Measurements from ENCODE around the gene PLOD3. TPM values are rescaled to one million over a fixed set of nuclear protein-coding genes. Genes with fewer than 3 reads are reported as not detected.

The PLOD3 gene
- total RNA-seq, 2 donors from 2014 or later: 23.9 to 56.0 TPM

GRCh38 chr7:101175664-101176063 lies 41.7 kb downstream of the PLOD3 start:
- 35 to 40% methylated on average over 3 of the region's 3 CpGs for WGBS, 2 donors
- ATAC-seq: no peak
- TF ChIP-seq, protein P1, sequence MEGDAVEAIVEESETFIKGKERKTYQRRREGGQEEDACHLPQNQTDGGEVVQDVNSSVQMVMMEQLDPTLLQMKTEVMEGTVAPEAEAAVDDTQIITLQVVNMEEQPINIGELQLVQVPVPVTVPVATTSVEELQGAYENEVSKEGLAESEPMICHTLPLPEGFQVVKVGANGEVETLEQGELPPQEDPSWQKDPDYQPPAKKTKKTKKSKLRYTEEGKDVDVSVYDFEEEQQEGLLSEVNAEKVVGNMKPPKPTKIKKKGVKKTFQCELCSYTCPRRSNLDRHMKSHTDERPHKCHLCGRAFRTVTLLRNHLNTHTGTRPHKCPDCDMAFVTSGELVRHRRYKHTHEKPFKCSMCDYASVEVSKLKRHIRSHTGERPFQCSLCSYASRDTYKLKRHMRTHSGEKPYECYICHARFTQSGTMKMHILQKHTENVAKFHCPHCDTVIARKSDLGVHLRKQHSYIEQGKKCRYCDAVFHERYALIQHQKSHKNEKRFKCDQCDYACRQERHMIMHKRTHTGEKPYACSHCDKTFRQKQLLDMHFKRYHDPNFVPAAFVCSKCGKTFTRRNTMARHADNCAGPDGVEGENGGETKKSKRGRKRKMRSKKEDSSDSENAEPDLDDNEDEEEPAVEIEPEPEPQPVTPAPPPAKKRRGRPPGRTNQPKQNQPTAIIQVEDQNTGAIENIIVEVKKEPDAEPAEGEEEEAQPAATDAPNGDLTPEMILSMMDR (IDR thresholded peaks at IDR 0.05): no peak
- TF ChIP-seq POLR2A (IDR thresholded peaks at IDR 0.05): no peak
- no peaks in the 10 kb centered on the region for H3K36me3 ChIP-seq (replicated peaks in 1 of 2; ENCODE audit: insufficient read depth in 1 of 2, low read depth in 2 of 2)
- no peaks in the 10 kb centered on the region for H3K9me3 ChIP-seq
- H3K27ac ChIP-seq: no peak overlapping the region
- intact Hi-C loops (cut with DNase I): no loop called here
- peaks cover 0 to 82% of the 10 kb centered on the region in 2 donors for H3K27me3 ChIP-seq
- DNase-seq: no peak
- H3K4me1 ChIP-seq: peaks cover 42% of the 10 kb centered on the region
- H3K4me3 ChIP-seq: no peak overlapping the region

DNA sequence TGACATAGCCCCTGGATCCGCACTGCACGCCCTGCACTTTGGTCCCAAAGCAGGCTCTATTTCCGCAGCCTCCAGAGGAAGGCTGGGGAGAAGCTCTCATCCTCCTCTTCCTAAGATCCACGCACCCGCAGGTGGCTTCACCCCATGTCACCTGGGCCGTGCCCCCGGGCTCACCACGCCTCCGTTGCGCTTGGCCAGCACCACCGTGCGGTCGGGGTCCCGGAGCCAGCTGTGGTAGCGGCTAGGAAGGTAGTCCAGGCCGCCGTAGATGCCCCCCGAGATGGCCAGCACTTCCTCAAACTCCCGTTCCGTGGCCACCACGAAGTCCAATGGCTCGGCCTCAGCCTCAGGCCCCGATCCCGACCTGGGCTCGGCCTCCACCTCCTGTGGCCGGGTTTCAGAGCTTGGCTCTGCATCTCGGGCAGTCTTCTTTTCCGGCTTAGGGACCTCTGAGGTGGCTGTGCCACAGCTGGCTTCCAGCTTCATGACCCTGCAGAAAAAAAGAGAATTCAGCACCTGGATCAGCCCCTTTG lies 43.0 kb downstream of the PLOD3 start:
- H3K27me3 ChIP-seq: peaks cover 0 to 72% of the 10 kb centered on the region in 2 donors
- WGBS, 2 donors: 11 to 17% methylated on average over 6 to 27 of the region's 28 CpGs
- peaks cover 41% of the 10 kb centered on the region for H3K4me1 ChIP-seq

GRCh38 chr7:101173752-101174244 lies 43.6 kb downstream of the PLOD3 start:
- no peak for ATAC-seq
- H3K27me3 ChIP-seq: peaks cover 0 to 73% of the 10 kb centered on the region in 2 donors
- H3K9me3 ChIP-seq: no peaks in the 10 kb centered on the region
- no peak overlapping the region for H3K27ac ChIP-seq
- TF ChIP-seq POLR2A (IDR thresholded peaks at IDR 0.05): no peak
- TF ChIP-seq, protein P1 (IDR thresholded peaks at IDR 0.05): no peak
- intact Hi-C loops (cut with DNase I): no loop called here
- H3K4me1 ChIP-seq: peaks cover 38% of the 10 kb centered on the region
- 6 to 7% methylated on average over 12 to 16 of the region's 16 CpGs for WGBS, 2 donors
- H3K36me3 ChIP-seq (replicated peaks in 1 of 2; ENCODE audit: insufficient read depth in 1 of 2, low read depth in 2 of 2): no peaks in the 10 kb centered on the region
- peak in 2 of 4 donors; percentile 17 to 31 for DNase-seq
- no peak overlapping the region for H3K4me3 ChIP-seq

More for the DNA sequence above, 43.0 kb downstream of the PLOD3 start:
- ATAC-seq (no peak), DNase-seq (no peak)
- intact Hi-C loops (cut with DNase I): no loop called here
- H3K27ac ChIP-seq: no peak overlapping the region
- H3K4me3 ChIP-seq: no peak overlapping the region
- TF ChIP-seq, protein P1 (IDR thresholded peaks at IDR 0.05): no peak
- no peak for TF ChIP-seq POLR2A (IDR thresholded peaks at IDR 0.05)
- H3K36me3 ChIP-seq (replicated peaks in 1 of 2; ENCODE audit: insufficient read depth in 1 of 2, low read depth in 2 of 2): no peaks in the 10 kb centered on the region
- no peaks in the 10 kb centered on the region for H3K9me3 ChIP-seq

DNA sequence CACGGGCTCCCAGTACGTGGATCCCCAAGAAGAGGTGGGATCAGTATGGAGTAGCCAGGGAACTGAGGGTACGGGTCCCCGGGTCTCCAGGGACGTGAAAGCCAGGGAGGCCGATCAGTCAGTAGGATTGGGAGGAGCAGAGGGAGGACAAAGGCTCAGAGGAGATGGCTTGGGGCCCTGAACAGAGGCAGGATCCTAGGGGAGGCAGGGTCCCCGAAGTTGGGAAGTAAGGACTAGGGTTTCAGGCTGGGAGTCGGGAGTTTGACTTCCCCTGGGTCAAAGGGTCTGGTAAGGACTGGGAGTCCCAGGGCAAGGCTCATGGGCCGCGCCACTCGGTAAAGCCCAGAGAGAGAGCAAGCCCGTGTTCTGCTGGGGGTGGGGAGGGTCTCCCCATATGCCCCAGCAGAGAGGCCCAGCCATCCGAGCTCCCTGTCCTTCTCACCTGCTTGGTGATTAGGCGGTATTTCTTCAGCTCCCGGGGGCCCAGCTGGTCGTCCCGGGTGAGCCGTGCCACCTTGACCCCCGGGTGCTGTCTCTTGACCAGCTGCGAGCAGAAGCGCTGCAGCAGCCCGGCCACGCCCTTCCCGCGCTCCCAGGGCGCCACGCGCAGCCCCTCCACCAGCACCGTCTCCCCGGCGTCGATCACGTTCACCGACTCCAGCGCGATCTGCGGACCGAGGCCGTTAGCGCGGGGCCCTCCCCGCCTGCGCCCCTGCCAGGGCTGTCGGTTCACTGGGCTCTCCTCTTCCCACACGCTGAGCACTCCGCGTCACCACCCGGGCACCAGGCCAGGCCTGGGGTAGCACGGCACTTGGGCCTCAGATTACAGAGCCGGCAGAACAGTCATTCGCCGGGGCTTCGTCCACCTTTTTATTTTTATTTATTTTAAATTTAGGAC lies 44.3 kb downstream of the PLOD3 start:
- ATAC-seq: peak; percentile 78
- H3K4me1 ChIP-seq: peaks cover 38% of the 10 kb centered on the region

More for the DNA sequence above, 44.3 kb downstream of the PLOD3 start:
- H3K36me3 ChIP-seq (replicated peaks in 1 of 2; ENCODE audit: insufficient read depth in 1 of 2, low read depth in 2 of 2): no peaks in the 10 kb centered on the region
- intact Hi-C loops (cut with DNase I): no loop called here
- H3K4me3 ChIP-seq: no peak overlapping the region
- no peaks in the 10 kb centered on the region for H3K9me3 ChIP-seq
- peak; percentile 82 to 90 (median 88) for DNase-seq
- TF ChIP-seq, protein P1 (IDR thresholded peaks at IDR 0.05): no peak
- TF ChIP-seq POLR2A (IDR thresholded peaks at IDR 0.05): peak in 2 of 3 donors; percentile 8 to 17
- H3K27me3 ChIP-seq: peaks cover 0 to 74% of the 10 kb centered on the region in 2 donors
- no peak overlapping the region for H3K27ac ChIP-seq
- WGBS, 2 donors: 2 to 7% methylated on average over 29 to 53 of the region's 53 CpGs
